HG03521 (cell line): ENCODE data around the gene CDK13.

Source experiments
- ATAC-seq: cut with Tn5 transposase; IDR thresholded peaks from one replicate; pipeline ENCODE4 v1.9.1; 2021; ENCODE audit warnings: mild to moderate bottlenecking, moderate library complexity; ENCODE audit not compliant: unreplicated experiment

The CDK13 gene

DNA sequence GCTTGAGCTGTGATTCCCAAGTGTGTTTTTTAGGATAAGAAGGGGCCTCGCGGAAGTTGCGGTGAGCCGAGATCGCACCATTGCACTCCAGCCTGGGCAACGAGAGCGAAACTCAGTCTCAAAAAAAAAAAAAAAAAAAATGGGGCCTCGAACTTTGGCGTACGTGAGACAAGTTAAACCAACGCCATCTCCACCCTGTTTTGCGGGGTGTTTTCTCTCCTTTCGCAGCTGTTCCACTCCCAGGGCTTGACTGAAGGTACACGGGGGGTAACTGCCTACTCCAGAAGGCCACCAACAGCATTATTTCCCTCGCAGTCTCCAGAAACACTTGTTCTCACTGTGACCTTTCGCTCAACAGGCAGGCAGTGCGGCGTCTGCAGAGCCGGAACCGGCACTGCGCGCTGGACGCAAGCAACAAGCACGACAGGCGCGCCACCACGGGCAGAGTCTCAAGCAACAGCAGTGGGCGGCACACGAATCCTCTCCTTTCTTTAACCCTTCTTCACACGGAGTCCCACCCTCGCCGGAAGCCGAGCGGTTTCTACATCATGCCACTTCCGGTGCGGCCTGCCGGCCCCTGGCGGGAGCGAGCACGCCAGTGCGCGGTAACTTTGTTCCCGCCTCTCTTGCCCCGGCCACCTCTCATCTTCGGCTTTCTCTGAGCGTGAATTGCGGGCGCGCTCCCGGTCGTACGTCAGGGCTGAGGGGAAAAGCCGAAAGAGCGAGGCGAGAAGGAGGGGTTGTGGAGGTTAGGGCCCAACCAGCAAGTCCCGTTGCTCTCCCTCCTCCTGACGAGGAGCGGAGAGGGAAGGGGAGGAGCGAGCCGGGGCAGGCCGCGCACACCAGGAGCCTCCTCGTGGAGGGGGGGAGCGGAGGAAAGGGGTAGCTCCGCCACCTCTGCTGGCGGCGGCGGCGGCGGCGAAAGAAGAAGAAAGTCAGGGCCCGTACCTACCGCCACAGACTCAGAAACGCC, 814 bp upstream of the CDK13 start:
- ATAC-seq, result peak; percentile 59

DNA sequence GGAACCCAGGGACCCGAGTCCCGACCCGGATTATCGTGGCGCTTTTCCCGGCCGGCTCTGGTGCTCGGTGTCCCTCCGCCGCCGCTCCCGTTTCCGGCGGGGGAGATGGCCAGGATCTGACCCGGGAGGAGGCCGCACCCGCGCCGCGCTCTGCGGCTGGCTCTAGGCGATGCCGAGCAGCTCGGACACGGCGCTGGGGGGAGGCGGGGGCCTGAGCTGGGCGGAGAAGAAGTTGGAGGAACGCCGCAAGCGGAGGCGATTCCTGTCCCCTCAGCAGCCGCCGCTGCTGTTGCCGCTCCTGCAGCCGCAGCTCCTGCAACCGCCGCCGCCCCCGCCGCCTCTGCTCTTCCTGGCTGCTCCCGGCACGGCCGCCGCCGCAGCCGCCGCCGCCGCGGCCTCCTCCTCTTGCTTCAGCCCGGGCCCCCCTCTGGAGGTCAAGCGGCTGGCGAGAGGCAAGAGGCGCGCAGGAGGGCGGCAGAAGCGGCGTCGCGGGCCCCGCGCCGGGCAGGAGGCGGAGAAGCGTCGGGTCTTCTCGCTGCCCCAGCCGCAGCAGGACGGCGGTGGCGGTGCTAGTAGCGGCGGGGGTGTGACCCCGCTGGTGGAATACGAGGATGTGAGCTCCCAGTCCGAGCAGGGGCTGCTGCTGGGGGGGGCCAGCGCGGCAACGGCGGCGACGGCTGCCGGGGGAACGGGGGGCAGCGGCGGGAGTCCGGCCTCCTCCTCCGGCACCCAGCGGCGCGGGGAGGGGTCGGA, 593 bp downstream of the CDK13 start:
- ATAC-seq, result no peak

DNA sequence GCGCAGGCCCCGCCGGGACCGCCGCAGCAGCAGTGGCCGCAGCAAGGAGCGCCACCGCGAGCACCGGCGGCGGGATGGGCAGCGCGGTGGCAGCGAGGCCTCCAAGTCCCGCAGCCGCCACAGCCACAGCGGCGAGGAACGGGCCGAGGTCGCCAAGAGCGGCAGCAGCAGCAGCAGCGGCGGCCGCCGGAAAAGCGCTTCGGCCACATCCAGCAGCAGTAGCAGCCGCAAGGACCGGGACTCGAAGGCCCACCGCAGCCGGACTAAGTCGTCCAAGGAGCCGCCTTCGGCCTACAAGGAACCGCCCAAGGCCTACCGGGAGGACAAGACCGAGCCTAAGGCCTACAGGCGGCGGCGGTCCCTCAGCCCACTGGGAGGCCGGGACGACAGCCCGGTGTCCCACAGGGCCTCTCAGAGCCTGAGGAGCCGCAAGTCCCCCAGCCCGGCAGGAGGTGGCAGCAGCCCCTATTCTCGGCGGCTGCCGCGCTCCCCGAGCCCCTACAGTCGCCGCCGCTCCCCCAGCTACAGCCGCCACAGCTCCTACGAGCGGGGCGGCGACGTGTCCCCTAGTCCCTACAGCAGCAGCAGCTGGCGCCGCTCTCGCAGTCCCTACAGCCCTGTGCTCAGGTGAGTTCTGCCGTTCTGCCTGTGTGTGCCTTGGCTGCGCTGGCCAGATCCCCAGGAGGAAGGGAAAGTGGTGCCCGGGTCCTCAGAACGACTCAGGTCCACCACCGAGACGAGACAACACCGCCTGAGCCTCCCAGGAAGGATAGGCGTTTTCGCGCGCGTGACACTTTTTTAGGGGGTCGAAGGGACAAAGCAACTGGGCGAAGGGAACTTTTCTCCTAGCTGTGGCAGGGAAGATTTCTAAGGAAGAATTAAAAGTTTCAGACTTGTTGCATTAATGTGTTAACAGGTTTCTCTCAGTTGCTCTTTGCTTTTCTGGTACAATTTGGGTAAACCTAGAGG, 1.5 kb downstream of the CDK13 start:
- peak; percentile 20 for ATAC-seq

DNA sequence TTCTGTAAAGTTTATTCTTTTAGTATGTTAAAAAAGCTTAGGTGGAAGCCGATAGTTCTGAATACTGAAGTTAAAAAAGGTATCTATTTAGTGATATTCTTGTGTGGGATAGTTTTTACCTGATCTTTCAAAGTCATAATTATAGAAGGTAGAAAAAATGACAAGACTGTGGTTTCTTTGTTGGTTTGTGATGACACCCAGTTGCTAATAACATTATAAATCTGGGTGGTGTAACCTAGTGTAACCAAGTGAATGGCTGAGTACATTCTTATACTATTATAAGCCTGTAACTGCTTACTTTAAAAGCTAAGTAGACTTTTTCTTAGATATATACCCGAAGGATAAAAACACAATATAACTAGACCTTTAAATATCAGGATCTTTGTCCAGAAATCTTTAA, 2.3 kb downstream of the CDK13 start:
- no peak for ATAC-seq

DNA sequence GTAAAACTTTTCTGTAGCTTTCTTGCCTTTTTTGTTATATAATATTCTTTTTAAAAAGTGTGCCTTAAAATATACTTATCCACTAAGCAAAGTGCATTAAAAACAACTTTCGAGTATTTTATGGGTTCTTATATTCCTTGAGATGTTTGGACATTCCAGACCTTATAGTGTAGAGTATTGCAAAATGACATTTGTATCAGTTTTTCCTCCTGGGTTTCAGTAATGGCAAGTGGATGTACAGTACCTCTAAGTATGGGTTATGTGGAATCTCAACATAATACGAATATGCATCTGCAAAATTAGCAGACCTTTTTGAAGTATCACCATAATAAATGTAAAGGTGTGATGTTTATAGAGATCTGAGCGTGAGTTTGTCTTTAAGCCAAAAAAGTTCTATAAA, 2.7 kb downstream of the CDK13 start:
- no peak for ATAC-seq

DNA sequence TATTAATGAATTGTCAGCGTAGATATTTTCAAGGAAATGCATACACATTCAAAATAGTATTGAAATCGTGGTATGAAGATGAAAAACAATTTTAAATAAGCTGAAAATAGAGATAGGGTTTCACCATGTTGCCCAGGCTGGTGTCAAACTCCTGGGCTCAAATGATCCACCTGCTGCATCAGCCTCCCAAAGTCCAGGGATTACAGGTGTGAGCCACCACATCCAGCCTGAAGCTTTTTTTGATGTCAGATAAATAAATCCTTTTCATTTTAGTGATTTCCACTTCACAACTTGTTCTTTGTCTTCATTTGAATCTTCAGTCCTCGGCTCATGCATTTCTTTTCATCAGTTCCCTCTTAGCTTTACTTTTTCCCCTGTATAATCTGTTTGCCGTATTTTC, 4.6 kb downstream of the CDK13 start:
- ATAC-seq, result no peak

DNA sequence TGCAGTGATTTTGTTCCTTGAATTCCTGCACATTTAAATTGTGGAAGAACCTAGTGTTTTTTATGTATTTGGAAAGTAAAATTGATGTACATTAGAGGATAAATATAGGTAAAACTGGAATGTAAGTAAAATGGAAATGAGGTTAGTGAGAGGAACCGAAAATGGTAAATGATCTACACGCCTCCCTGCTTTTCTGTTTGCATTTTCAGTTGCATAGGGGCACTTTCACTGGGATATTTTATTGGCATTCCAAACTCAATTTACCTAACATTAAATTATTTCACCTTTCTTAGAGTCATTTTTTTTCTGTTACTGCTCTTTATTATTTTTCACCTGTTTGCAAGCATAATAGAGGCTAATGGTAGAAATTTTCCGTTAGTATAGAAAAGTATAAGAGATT, 8.0 kb downstream of the CDK13 start:
- ATAC-seq, result no peak

DNA sequence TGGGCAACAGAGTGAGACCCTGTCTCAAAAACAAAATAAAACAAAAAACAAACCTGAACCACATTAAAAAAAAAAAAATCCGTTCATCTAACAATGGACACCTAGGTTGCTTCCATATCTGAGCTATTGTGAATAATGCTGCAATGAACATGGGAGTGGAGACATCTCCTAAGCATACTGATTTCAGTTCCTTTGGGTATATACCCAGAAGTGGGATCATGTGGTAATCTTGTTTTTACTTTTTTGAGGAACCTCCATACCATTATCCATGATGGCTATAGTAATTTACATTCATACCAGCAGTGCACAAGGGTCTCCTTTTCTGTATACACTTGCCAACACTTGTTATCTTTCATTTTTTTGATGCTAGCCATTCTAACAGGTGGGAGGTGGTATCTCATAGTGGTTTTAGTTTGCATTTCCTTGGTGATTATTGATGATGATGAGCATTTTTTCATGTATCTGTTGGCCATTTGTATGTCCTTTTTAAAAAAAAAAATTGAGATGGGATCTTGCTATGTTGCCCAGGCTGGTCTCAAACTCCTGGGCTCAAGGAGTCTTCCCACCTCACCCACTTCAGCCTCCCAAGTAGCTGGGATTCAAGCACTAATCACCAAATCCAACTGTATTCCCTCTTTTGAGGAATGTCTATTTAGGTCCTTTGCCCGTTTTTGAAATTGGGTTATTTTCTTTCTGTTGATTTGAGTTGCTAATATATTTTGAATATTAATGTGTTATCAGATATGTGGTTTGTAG, 17.5 kb downstream of the CDK13 start:
- ATAC-seq, result no peak

DNA sequence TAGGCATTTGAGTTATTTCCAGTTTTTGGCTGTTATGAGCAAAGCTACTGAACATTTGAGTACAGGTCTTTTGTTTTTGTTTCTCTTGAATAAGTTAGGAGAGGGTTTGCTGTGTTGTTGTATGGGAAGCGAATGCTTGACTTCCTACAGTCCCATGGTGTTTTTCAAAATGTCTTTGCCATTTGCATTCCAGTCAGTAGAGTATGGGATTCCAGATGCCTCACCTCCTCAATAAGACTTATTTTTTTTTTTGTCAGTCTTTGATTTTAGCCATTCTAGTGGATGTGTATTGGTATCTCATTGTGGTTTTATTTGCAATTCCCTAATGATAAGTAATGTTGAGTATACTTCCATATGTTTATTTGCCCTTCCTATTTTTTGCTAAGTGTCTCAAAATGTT, 19.4 kb downstream of the CDK13 start:
- ATAC-seq, result no peak

DNA sequence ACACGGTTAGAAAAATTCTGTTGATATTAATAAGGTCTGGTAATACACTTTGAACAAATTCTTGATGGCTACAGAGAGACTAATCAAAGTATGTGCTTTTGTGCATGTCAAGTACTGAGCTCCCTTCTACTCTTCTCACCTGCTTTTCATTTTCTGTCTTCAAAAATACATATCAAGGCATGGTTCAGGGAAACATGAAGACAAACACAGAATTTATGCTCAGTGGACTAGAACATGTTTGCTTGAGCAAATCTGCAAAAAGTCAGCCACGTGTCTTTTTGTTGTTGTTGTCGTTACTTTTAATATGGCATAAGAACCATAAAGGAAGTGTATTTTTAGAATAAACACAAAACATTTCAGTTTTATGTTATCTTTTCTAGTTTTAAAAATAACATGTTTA, 21.9 kb downstream of the CDK13 start:
- no peak for ATAC-seq

DNA sequence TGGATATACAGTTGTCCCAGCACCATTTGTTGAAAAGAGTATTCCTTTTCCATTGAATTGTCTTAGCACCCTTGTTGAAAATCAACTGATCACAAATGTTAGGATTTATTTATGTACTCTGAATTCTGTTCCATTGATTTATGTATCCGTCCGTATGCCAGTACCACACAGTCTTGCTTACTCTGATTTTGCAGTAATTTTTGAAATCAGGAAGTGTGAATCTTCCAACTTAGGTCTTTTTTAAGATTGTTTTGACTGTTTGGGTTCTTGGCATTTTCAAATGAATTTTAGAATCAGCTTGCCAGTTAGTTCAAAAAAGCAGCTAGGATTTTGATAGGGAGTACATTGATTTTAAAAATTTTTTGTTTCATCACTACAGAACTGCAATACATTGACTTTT, 23.7 kb downstream of the CDK13 start:
- no peak for ATAC-seq

DNA sequence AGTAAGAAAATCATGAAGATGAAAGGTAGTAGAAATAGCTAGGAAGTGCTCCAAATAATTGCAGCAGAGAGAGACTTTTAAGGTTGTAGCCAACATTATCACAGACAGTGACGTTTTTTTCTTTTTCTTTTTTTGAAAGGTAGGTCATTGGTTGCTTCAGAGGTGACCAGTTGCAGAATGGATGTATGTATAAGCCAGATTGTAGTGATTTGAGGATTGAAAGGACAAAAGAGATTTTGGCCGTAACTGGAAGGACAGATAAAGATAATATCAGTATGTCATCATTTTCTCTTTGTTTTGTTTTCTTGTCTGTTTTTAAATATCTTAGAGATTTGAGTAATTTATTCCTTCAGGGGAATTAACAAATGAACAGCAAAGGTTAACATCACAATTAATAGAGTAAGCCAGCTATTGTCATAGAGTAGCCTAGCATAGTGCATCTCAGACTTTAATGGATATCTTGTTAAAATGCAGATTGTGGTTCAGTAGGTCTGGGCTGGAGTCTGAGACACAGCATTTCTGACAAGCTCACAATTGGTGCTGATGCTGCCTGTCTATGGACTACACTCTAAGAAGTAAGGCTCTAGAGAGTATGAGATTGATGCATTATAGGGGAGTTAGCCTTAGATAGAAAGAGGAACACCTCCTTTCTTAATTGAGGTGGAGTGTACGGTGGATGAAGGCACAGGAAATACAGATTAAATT, 28.3 kb downstream of the CDK13 start:
- no peak for ATAC-seq

DNA sequence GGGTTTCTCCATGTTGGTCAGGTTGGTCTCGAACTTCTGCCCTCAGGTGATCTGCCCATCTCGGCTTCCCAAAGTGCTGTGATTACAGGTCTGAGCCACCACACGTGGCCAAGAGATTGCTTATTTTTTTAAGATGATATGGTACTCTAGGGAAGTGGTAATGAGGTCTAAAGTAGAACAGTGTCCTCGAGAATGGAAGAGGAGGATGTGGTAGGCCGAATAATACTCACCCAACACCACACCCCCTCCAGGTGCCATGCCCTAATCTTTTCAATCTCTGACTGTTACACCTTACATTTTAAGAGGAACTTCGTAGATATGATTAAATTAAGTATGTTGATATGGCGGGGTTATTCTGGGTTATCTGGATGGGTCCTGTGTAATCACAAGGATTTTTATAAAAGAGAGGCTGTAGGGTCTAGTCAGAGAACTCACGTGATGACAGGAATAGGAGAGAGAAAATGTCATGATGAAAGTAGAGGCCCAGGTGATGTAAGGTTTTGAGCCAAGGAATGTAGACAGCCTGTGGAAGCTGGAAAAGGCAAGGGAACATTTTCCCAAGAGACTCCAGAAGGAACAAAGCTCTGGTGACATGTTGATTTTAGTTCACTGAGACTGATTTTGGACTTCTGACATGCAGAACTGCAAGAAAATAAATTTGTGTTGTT, 29.5 kb downstream of the CDK13 start:
- ATAC-seq, result no peak

DNA sequence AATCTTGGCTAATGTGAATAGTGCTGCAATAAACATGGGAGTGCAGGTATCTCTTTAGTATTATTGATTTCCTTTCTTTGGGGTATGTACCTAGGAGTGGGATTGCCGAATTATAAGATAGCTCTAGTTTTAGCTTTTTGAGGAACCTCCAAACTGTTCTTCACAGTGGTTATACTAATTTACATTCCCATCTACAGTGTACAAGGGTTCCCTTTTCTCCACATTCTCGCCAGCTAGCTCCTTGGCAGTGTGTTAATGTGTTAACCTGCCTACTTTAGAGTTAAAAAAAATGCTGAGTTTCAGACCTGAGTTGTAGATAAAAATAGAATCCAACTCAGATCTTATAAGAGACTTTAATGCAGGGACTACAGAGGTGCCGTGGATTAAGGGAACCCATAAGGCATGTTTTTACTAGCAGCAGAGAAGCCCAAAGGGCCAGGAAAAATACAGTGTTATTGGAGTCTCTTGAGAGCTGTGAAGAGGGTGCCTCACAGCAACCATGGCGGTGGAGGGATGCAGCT, 35.4 kb downstream of the CDK13 start:
- ATAC-seq, result no peak

DNA sequence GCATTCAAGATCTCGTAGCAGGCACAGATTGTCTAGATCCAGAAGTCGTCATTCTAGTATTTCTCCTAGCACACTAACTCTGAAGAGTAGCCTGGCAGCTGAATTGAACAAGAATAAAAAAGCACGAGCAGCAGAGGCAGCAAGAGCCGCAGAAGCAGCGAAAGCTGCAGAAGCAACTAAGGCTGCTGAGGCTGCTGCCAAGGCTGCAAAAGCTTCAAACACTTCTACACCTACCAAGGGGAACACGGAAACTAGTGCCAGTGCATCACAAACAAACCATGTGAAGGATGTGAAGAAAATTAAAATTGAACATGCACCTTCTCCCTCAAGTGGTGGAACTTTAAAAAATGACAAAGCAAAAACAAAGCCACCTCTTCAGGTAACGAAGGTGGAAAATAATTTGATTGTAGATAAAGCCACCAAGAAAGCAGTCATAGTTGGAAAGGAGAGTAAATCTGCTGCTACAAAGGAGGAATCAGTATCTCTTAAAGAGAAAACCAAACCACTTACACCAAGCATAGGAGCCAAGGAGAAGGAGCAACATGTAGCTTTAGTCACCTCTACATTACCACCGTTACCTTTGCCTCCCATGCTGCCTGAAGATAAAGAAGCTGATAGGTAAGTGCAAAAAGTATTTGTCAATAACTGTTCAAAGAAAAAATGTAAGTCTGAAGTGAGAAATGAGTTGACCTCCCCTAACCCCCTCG, 37.7 kb downstream of the CDK13 start:
- no peak for ATAC-seq

DNA sequence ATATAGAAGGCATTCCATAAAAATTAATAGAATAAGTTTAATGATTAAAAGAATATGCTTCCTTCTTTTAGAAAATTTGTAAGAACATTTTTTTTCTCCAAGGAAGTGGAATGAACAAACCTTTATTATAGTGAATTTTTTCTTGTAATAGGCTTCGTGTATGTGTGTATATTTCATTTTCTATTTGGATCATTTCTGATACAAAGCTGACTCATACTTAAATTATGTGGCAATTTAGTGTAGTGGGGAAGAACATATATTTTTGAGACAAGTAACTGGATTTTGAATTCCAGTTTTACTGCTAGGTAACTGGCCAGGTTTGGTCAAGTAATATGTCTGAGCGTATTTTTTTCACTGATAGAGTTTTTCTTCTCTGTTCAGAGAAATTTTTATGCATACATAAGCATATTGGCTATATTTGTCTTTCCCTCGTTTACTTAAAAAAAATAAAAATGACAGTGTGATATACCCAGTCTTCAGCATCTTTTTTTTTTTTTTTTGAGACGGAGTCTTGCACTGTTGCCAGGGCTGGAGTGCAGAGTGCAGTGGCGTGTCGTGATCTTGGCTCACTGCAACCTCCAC, 50.8 kb downstream of the CDK13 start:
- no peak for ATAC-seq

DNA sequence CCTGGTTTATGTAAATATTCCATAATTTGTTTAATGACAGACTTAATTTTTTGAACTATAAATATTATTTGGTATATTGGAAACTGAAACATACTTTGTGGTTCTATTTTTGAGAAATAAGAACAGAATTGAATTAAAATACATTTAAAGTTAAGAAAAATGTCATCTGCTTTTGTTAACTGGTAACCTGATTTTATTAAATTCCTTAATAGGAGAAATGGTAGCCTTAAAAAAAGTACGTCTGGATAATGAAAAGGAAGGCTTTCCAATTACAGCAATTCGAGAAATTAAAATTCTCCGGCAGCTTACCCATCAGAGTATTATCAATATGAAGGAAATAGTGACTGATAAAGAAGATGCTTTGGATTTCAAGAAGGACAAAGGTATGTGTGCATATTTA, 51.6 kb downstream of the CDK13 start:
- ATAC-seq, result no peak

DNA sequence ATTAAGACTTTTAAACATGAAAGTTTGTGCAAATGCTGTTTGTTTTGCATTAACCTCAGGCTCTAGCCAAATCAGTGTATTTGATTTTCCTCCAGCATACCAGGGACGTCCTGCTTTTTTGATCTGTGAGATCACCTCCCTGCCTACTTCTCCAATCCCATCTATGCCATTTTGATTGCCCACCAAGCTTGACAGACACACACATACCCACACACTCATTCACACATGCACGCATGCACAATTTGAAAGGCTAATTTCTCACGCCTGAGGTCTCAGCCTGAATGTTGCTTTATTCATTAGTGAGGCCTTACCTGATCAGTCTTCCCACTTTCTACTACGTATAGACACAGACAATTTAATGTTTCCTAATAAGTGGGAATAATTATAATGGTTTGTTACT, 53.5 kb downstream of the CDK13 start:
- ATAC-seq, result no peak
